ENCODE data around the gene ZNF554. TPM values are rescaled to one million over a fixed set of nuclear protein-coding genes. Genes with fewer than 3 reads are reported as not detected.

ZNF554 gene
- total RNA-seq, 1 donor = 3.5 TPM

- no peak overlapping the region for H3K4me3 ChIP-seq (ENCODE audit: low read depth, low read length)
- TF ChIP-seq, protein P1, sequence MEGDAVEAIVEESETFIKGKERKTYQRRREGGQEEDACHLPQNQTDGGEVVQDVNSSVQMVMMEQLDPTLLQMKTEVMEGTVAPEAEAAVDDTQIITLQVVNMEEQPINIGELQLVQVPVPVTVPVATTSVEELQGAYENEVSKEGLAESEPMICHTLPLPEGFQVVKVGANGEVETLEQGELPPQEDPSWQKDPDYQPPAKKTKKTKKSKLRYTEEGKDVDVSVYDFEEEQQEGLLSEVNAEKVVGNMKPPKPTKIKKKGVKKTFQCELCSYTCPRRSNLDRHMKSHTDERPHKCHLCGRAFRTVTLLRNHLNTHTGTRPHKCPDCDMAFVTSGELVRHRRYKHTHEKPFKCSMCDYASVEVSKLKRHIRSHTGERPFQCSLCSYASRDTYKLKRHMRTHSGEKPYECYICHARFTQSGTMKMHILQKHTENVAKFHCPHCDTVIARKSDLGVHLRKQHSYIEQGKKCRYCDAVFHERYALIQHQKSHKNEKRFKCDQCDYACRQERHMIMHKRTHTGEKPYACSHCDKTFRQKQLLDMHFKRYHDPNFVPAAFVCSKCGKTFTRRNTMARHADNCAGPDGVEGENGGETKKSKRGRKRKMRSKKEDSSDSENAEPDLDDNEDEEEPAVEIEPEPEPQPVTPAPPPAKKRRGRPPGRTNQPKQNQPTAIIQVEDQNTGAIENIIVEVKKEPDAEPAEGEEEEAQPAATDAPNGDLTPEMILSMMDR (IDR thresholded peaks at IDR 0.05; ENCODE audit: insufficient read depth, low read depth, low read length) = no peak
- DNase-seq (ENCODE audit: low read depth) = no peak
Observed at GRCh38 chr19:2811735-2812413, 7.8 kb upstream of the ZNF554 start.

- TF ChIP-seq, protein P1 (IDR thresholded peaks at IDR 0.05; ENCODE audit: insufficient read depth, low read depth, low read length) = no peak
- H3K4me3 ChIP-seq (ENCODE audit: low read depth, low read length) = no peak overlapping the region
- DNase-seq (ENCODE audit: low read depth) = no peak
Observed at GRCh38 chr19:2812414-2813234, 7.0 kb upstream of the ZNF554 start.

- TF ChIP-seq, protein P1 (IDR thresholded peaks at IDR 0.05; ENCODE audit: insufficient read depth, low read depth, low read length) = no peak
- DNase-seq (ENCODE audit: low read depth) = no peak
- H3K4me3 ChIP-seq (ENCODE audit: low read depth, low read length) = no peak overlapping the region
Observed at GRCh38 chr19:2813235-2814160, 6.2 kb upstream of the ZNF554 start.

DNA sequence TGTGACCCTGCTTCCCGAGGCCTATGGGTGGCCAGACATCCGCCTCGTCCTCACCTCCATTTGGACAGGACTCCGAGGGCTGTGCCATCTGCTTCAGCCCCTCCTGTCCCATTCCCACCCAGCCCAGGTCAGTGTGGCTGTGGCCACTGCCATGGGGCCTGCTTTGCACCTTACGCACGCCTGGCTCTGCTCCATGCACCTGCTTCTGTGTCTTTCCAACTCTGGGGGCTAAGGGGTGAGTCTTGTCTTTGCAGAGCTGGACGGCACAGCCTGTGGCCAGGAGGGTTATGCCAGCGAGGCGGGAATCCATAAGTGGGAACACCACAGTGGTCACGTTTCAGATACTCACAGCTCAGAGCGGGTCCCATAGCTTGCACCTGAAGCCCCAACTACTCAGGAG lies 5.2 kb upstream of the ZNF554 start:
- TF ChIP-seq, protein P1 (IDR thresholded peaks at IDR 0.05; ENCODE audit: insufficient read depth, low read depth, low read length) = no peak

DNA sequence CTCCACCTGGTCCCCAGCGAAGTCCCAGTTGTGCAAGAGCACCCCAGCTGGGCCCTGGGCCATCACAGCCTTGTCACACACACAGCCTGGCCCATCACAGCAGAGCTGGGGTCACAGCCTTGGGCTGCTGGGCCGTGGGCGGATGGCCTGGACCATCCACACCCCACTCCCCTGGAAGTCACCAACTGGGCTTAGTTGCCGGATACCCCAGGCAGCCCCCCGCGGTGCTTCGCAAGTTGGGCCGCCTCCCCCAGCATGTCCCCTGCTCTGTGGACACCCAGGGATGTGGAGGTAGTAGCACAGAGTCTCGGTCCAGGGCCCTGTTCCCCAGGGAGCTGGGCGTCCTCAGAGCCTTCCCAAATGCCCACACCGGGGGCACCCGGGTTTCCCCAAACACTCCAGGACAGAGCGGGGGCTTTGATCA lies 4.5 kb upstream of the ZNF554 start:
- no peak for DNase-seq (ENCODE audit: low read depth)
- TF ChIP-seq, protein P1 (IDR thresholded peaks at IDR 0.05; ENCODE audit: insufficient read depth, low read depth, low read length) = no peak
- H3K4me3 ChIP-seq (ENCODE audit: low read depth, low read length) = no peak overlapping the region

More for the DNA sequence above, 5.2 kb upstream of the ZNF554 start:
- H3K4me3 ChIP-seq (ENCODE audit: low read depth, low read length) = no peak overlapping the region
- no peak for DNase-seq (ENCODE audit: low read depth)

GRCh38 chr19:2815923-2816322 lies 3.7 kb upstream of the ZNF554 start:
- no peak for DNase-seq (ENCODE audit: low read depth)
- H3K4me3 ChIP-seq (ENCODE audit: low read depth, low read length) = no peak overlapping the region
- TF ChIP-seq, protein P1 (IDR thresholded peaks at IDR 0.05; ENCODE audit: insufficient read depth, low read depth, low read length) = no peak

Data from fibroblast of villous mesenchyme (primary cell).